Omental fat pad (tissue), 4 donors: ENCODE results near the gene PTPRK. TPM values are rescaled to one million over a fixed set of nuclear protein-coding genes. Genes with fewer than 3 reads are reported as not detected.
"Not testable (repeated sequence)": the region's sequence is repeated elsewhere in the genome, so short reads cannot be mapped to it uniquely, and the experiment has no call there.

Experiments used
- ATAC-seq: fragments of 150-250 bp; one replicate; pipeline ENCODE4 v1.9.1; 2016; ENCODE audit warnings: mild to moderate bottlenecking, moderate library complexity; ENCODE audit not compliant: low FRiP score
- DNase-seq: peaks from one replicate; pipeline ENCODE4 v3.0.0-alpha.2; 2019; ENCODE audit warnings: low spot score
- total RNA-seq, 4 donors: library from RNA; depleted of rRNA; stranded (reverse); fragments of >200 nt; gene quantifications; one replicate each; pipeline ENCODE4 v1.1.0, GENCODE V29; 2016
- TF ChIP-seq, protein P1 (sequence below), 3 donors: fragments of 450-650 bp; IDR thresholded peaks; one replicate each; pipeline ENCODE4 v1.5.1; 2016 to 2017; ENCODE audit warnings: antibody characterized with exemption in 3 of 3, mild to moderate bottlenecking in 3 of 3, moderate library complexity in 2 of 3

The PTPRK gene
- total RNA-seq, 4 donors from 2014 or later = 16.2 to 32.6 (median 20.9) TPM

DNA sequence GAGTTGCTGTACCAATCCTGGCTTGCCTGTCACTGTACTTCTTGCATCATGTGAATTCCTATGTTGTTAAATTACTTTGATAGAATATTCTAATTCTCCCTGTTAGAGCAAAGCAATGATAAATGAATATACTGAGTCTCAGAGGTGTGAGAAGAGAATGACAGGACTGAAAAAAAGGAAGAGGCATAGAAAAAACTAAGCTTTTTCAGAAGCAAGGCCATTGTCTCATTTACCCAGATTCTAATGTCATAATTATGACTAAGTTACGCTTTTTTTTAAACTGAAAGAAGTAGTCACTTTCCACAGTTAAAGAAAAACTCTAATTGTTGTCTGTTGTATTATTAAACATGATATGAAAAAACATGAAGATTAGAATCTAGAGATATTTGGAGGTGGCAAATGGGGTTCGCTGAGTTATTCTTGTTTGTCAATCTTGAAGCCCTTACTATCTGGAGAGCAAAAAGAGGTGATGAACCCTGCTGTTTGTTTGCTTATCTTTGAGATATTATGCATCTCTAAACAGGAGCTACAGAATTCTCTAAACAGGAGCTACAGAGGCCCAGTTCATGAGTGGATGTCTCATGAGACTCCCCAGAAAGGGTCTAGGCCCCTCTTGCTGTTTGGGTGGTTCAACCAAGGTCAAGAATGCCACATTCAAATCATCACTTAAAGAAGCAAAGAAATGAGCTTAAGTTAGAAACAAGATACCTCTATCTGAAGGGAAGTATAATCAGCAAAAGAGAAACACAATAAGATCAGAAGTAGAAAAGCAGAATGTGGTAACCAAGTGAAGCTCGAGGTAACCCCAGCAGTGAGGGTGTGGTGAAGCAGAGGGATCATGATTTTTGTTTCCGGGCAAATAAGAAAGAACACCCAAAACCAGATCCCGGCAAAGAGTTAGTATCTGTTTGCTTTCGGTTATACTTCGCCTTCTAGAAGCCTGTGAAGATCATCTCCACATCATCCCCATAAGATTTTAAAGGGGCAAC, 586.3 kb downstream of the PTPRK start:
- ATAC-seq (no peak), DNase-seq (no peak)
- TF ChIP-seq, protein P1, sequence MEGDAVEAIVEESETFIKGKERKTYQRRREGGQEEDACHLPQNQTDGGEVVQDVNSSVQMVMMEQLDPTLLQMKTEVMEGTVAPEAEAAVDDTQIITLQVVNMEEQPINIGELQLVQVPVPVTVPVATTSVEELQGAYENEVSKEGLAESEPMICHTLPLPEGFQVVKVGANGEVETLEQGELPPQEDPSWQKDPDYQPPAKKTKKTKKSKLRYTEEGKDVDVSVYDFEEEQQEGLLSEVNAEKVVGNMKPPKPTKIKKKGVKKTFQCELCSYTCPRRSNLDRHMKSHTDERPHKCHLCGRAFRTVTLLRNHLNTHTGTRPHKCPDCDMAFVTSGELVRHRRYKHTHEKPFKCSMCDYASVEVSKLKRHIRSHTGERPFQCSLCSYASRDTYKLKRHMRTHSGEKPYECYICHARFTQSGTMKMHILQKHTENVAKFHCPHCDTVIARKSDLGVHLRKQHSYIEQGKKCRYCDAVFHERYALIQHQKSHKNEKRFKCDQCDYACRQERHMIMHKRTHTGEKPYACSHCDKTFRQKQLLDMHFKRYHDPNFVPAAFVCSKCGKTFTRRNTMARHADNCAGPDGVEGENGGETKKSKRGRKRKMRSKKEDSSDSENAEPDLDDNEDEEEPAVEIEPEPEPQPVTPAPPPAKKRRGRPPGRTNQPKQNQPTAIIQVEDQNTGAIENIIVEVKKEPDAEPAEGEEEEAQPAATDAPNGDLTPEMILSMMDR (IDR thresholded peaks at IDR 0.05) = no peak

DNA sequence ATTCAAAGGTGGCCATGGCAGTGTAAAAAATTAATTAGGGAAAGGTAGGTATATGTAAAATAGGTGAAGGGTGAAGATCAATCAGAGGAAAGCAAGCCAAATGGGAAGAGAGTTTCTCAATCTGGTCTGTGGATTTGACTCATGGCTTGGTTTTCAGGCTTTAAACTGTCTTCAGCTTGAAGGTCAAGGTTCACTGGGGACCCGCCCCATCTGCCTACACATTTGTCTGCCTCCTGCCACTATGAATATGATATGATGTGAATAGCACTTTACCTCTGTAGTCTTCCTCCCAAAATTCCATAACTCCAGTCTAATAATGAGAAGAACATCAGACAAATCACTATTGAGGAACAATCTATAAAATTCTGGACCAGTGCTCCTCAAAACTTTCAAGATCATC, 587.3 kb downstream of the PTPRK start:
- ATAC-seq = no peak
- TF ChIP-seq, protein P1 (IDR thresholded peaks at IDR 0.05) = no peak
- DNase-seq = no peak

DNA sequence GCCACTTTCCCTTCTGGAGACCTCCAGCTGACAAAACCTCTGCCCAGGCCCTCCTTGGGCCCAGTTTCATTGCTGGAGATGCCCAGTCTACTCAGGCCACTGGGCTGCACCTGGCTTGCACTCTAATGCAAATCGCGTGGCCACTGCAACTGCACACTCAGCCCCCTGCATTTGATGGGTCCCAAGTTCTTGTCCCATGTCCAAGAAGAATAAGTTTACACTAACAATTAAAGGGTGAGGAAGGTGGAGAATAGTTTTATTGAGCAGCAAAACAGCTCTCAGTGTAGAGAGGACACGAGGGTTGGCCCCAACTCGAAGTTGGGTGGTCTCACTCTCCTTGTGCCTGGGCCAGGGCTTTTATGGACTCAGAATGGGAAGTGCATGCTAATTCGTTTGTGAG, 587.7 kb downstream of the PTPRK start:
- no peak for ATAC-seq
- no peak for DNase-seq
- TF ChIP-seq, protein P1 (IDR thresholded peaks at IDR 0.05) = no peak

DNA sequence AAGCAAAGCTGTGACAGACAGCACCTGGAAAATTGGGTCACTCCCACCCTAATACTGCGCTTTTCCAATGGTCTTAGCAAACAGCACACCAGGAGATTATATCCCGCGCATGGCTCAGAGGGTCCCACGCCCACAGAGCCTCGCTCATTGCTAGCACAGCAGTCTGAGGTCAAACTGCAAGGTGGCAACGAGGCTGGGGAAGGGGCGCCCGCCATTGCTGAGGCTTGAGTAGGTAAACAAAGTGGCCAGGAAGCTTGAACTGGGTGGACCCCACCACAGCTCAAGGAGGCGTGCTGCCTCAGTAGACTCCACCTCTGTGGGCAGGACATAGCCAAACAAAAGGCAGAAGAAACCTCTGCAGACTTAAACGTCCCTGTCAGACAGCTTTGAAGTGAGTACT, 594.0 kb downstream of the PTPRK start:
- ATAC-seq, DNase-seq: not testable (repeated sequence)

DNA sequence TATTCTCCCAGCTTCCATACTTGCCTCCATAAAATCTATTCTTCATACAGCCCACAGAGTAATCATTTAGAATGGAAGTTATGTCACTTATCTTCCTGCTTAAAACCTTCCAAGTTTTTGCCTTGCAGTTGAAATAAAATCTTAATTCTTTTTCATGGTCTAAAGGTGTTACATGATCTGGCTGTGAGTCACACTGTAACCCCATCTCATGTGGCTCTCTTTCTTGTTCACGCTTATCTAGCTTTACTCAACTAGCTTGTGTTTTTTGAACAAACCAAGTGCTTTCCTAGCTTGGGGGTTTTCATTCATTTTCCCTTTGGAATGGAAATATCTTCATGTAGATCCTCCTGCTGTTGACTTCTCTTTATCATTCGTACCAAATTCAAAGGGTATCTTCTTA, 596.0 kb downstream of the PTPRK start:
- DNase-seq (no peak), ATAC-seq (no peak)
- TF ChIP-seq, protein P1 (IDR thresholded peaks at IDR 0.05) = no peak

DNA sequence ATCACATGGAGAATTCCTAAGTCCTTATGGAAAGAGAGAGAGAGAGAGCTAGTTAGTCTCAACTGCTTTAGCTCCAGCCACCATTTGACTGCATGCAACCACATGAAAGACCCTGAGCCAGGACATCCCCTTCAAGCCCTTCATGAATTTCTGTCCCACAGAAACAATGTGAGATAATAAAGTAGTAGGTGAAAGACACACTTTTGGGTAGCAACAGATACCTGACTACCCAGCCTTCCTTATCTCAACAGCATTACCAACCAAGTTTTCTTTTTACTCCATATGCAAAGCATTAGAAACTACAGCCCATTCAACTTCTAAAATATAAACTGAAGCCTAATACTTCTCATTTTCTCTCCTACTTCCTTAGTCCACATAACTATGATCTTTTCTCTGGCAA, 596.4 kb downstream of the PTPRK start:
- ATAC-seq (no peak), DNase-seq (no peak)
- TF ChIP-seq, protein P1 (IDR thresholded peaks at IDR 0.05) = no peak

DNA sequence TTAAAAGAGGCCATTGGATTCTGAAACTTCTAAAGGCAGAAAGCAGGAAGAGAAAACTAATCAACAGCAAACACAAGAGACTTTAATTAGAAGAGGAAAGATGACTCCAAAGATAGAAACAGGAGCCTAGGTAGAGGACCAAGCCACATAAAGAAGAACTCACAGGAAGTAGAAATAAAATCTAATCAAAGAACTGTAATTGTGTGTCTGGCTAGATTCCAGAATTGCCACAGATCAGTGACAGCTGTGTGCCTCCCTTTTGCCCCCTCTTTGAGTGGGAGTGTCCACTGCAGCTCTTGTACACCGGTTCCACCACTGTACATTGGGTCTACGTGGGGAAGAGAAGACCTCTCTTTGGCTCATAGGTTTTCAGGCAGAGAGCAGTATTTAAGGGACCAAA, 597.3 kb downstream of the PTPRK start:
- no peak for ATAC-seq
- no peak for DNase-seq
- TF ChIP-seq, protein P1 (IDR thresholded peaks at IDR 0.05) = no peak
